ENCODE measurements around the gene METTL23. TPM values are rescaled to one million over a fixed set of nuclear protein-coding genes. Genes with fewer than 3 reads are reported as not detected.
A peak's percentile ranks its signal among the peaks of the same experiment; 100 is the strongest.
"Not testable (repeated sequence)": the region's sequence is repeated elsewhere in the genome, so short reads cannot be mapped to it uniquely, and the experiment has no call there.

Gene METTL23
- total RNA-seq, 2 donors from 2014 or later, result 13.9 to 30.0 TPM

DNA sequence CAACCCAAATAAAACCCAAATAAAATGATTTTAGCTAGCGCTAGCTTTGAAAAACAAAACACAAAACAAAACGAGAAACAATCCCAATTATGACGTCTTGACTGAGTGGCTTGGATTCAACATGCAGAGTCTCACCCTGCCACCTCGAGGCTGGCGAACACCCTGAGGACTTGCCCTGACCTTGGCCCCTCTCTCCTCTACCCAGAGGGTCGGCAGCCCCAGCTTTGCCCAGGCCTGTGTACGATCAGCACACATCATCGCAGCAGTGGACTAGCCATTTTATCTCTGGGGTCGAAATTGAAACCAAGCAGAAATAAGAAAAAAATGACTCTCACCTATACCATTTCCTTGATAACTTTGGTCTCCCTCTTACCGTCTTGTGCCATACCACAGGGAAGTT lies 5.2 kb upstream of the METTL23 start:
- no peaks in the 10 kb centered on the region for H3K9me3 Mint-ChIP-seq
- ATAC-seq, result no peak
- H3K36me3 Mint-ChIP-seq, result peaks cover 37 to 42% of the 10 kb centered on the region in 2 donors
- H3K27ac Mint-ChIP-seq, result peak overlapping the region; percentile 8 to 70
- DNase-seq (ENCODE audit: low spot score in 2 of 2), result no peak

DNA sequence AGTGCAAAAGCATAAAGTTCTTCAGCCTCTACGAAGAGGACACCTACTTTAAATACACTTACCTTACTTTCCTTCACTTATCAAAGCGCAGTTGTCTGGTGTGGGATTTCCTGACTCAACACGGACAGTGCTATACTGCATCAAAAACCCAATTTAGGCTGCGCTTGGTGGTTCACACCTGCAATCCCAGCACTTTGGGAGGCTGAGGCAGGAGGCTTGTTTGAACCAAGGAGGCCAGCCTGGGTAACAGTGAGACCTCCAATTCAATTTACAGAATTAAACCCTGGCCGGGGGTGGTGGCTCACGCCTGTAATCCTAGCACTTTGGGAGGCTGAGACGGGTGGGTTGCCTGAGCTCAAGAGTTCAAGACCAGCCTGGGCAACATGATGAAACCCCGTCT lies 4.4 kb upstream of the METTL23 start:
- no peak for ATAC-seq
- Mint-ChIP-seq H3K9me3 (no peaks in the 10 kb centered on the region), H3K36me3 (peaks cover 38 to 44% of the 10 kb centered on the region in 2 donors), H3K27ac (peak overlapping the region; percentile 8 to 86)
- no peak for DNase-seq (ENCODE audit: low spot score in 2 of 2)

DNA sequence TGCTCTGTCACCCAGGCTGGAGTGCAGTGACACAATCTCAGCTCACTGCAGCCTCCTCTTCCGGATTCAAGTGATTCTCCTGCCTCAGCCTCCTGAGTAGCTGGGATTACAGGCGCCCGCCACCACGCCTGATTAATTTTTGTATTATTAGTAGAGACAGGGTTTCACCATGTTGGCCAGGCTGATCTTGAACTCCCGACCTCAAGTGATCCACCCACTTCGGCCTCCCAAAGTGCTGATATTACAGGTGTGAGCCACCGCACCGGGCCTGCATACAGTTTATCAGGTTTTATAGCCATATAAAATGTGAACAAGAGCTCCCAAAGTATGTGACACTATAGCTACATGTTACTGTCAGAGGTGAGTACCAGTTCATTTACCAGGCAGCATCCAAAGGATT lies 3.7 kb upstream of the METTL23 start:
- DNase-seq (ENCODE audit: low spot score in 2 of 2); H3K9me3 Mint-ChIP-seq; H3K27ac Mint-ChIP-seq: not testable (repeated sequence)

DNA sequence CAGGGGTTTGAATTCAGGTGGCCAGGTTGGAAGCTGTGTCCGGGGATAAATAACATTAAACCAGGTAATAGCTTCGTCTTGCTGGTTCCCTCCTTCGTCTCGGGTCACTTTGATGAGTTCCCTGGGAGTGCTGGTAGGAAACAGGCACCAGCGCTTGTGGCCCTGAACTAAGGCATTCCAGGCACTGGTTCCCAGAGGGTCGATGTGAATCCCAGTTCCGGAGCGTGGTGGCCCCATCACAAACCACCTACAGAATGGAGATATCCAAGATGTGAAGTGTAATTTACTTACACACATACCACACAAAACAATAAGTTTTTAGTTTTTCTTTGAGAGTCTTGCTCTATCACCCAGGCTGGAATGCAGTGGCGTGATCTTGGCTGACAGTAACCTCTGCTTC lies 2.8 kb upstream of the METTL23 start:
- no peak overlapping the region for H3K27ac Mint-ChIP-seq
- DNase-seq (ENCODE audit: low spot score in 2 of 2) (no peak), ATAC-seq (no peak)
- no peaks in the 10 kb centered on the region for H3K9me3 Mint-ChIP-seq
- H3K36me3 Mint-ChIP-seq, result peaks cover 43 to 47% of the 10 kb centered on the region in 2 donors

More for the DNA sequence above, 3.7 kb upstream of the METTL23 start:
- ATAC-seq, result not testable (repeated sequence)
- H3K36me3 Mint-ChIP-seq, result peaks cover 43 to 50% of the 10 kb centered on the region in 2 donors

DNA sequence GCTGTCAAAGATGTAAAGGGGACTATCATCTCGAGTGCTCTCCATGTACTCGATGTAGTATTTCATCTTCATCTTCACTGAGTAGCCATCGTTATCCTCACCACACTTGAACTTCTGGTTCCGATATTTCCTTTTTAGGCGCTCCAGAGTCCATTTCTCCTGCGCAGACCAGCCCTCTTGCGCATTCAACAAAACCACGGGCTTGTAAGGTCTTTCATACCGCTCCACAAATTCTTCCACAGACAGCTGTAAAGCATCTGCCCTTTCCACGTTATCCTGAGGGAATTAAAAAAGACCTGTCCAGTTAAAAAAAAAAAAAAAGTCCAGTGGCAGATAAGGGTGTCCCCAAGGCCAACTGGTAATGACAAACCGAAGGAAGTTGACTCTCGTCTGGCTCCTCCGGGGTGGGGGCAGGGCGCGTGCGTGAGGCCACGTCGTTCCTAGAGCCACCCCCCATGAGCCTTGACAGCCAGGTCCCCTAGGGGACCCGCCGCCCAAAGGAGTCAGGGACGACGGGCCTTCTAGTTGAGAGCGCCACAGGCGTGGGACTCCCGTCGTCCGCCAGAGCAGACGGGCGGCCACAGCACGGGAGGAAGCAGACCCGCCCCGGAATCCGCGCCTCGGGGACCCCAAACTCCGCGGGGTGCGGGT lies 934 bp upstream of the METTL23 start:
- ATAC-seq (peak; percentile 35 to 37), DNase-seq (ENCODE audit: low spot score in 2 of 2) (peak; percentile 71 to 74)
- Mint-ChIP-seq H3K27ac (peak overlapping the region; percentile 97 to 99), H3K36me3 (peaks cover 40 to 53% of the 10 kb centered on the region in 2 donors), H3K9me3 (no peaks in the 10 kb centered on the region)

DNA sequence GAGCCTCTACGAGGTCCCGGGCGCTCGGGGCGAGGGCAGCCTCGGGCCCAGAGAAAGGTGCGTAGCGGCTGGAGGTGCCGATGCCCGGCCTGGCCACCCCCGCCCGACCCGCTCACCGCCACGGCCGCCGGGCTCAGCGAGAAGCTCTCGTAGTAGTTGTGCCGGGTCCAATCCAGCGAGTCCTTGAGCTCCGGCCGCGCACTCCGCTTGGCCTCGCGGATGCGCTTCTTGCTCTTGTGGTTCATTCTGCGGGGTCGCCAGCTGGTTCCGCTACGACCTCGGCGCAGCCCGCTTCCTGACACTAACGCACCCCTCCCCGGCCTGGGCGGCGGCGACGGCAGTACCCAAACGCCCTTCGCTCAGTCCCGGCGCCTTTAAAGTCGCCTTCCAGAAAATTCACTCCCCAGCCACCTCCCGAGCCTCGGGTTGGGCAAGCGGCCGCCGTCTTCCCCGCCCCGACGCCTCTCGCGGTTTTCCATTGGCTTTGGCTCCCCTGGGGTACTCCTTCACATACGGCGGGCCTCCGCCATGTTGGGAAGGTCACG lies 336 bp upstream of the METTL23 start, which contains the start of gene JMJD6:
Gene JMJD6 (minus strand): TSS at position 376 of the 545 bp plus-strand sequence. CDS start 131 bp downstream, at position 245.
- Mint-ChIP-seq H3K27ac (peak within 1 kb of the TSS; percentile 97 to 99), H3K9me3 (no peaks in the 10 kb centered on the region), H3K36me3 (peaks cover 34 to 50% of the 10 kb centered on the region in 2 donors)
- DNase-seq (ENCODE audit: low spot score in 2 of 2), result peak in 1 of 2 donors; percentile 94
- ATAC-seq, result peak; percentile 75 to 82

DNA sequence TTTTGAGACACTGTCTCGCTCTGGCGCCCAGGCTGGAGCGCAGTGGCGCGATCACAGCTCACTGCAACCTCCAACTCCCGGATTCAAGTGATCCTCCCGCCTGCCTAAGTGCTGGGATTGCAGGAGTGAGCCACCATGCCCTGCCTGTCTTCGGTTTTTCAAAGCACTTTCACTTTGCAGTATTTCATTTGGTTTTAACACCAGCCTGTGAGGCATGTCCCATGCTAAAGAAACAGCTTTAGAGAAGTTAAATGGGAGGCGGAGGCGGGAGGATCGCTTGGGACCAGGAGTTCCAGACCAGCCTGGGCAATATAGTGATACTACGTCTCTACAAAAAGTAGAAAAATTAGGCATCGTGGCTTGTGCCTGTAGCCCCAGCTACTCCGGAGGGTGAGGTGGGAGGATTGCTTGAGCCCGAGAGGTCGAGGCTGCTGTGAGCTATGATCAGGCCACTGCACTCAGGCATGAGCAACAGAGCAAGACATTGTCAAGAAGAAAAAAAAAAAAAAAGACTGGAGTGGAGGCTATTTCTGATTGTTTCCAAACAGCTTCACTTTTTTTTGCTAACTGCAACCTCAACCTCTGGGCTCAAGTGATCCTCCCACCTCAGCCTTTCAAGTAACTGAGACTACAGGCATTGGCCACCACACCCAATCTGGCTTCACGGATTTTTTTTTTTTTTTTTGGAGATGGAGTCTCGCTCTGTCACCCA lies 1.3 kb downstream of the METTL23 start:
- DNase-seq (ENCODE audit: low spot score in 2 of 2) (no peak), ATAC-seq (no peak)
- no peaks in the 10 kb centered on the region for H3K9me3 Mint-ChIP-seq
- peak overlapping the region; percentile 97 to 99 for H3K27ac Mint-ChIP-seq
- peaks cover 24 to 45% of the 10 kb centered on the region in 2 donors for H3K36me3 Mint-ChIP-seq

DNA sequence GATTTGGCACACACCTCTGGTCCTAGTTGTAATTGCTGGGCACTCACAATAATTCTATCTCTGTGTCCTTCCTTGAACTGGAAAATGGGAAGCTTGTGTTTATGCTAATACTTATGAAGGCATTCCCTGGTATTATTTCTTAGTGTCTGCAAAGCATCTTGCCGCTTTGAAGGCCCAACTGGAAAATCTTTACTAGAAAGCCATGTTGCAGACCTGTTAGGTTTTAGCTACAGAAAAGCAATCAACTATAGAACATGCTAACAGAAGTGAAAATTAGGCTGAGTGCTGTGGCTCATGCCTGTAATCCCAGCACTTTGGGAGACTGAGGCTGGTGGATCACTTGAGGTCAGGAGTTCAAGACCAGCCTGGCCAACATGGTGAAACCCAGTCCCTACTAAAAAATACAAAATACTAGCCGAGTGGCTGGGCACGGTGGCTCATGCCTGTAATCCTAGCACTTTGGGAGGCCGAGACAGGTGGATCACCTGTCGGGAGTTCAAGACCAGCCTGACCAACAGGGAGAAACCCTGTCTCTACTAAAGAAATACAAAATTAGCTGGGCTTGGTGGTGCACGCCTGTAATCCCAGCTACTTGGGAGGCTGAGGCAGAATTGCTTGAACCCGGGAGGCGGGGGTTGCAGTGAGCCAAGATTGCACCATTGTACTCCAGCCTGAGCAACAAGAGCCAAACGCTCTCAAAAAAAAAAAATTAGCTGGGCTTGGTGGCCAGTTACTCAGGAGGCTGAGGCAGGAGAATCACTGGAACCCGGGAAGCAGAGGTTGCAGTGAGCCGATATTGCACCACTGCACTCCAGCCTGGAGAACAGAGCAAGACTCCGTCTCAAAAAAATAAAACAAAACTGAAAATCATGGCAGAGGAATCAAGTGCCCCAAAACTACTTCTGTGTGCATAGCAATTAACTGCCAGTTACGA lies 5.4 kb downstream of the METTL23 start:
- H3K9me3 Mint-ChIP-seq; ATAC-seq; DNase-seq (ENCODE audit: low spot score in 2 of 2): not testable (repeated sequence)
- peak overlapping the region; percentile 93 to 100 for H3K27ac Mint-ChIP-seq
- peaks cover 41 to 61% of the 10 kb centered on the region in 2 donors for H3K36me3 Mint-ChIP-seq

DNA sequence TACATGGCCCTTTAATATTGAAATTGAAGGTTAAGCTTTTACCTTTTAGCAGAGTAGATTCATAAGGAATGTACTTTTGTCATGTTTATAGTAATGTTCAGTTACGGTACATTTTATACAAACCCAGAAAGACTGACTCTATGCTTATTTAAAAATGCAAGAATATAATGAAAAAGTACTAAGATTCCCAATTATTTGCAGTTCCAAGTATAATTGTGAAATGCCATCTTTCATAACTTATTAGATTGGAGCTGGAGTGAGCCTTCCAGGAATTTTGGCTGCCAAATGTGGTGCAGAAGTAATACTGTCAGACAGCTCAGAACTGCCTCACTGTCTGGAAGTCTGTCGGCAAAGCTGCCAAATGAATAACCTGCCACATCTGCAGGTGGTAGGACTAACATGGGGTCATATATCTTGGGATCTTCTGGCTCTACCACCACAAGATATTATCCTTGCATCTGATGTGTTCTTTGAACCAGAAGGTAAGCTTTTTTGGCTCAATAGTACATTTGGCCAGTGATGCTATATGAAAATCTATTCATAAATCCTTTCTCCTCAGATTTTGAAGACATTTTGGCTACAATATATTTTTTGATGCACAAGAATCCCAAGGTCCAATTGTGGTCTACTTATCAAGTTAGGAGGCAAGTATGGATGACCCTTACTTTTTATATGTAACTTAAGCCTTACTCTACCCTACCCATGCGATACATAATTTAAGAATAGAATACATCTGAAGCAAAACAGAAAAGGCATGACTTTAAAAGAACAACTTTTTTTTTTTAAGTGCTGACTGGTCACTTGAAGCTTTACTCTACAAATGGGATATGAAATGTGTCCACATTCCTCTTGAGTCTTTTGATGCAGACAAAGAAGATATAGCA lies 6.3 kb downstream of the METTL23 start:
- Mint-ChIP-seq H3K9me3 (peaks cover 0 to 3% of the 10 kb centered on the region in 2 donors), H3K27ac (peak overlapping the region; percentile 72 to 100), H3K36me3 (peaks cover 37 to 53% of the 10 kb centered on the region in 2 donors)
- ATAC-seq (no peak), DNase-seq (ENCODE audit: low spot score in 2 of 2) (no peak)

DNA sequence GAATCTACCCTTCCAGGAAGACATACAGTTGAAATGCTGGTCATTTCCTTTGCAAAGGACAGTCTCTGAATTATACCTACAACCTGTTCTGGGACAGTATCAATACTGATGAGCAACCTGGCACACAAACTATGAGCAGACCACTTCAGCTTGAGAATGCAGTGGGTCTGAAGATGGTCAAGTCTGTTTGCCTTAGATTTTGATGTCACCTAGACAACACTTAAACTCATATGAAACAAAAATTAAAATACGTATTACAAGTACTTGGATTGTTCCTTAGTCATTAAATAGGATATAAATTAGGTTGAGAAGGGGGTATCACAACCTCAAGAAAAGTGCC lies 6.9 kb downstream of the METTL23 start:
- Mint-ChIP-seq H3K27ac (peak overlapping the region; percentile 72 to 100), H3K36me3 (peaks cover 43 to 53% of the 10 kb centered on the region in 2 donors), H3K9me3 (peaks cover 0 to 3% of the 10 kb centered on the region in 2 donors)
- ATAC-seq, result no peak
- DNase-seq (ENCODE audit: low spot score in 2 of 2), result no peak

DNA sequence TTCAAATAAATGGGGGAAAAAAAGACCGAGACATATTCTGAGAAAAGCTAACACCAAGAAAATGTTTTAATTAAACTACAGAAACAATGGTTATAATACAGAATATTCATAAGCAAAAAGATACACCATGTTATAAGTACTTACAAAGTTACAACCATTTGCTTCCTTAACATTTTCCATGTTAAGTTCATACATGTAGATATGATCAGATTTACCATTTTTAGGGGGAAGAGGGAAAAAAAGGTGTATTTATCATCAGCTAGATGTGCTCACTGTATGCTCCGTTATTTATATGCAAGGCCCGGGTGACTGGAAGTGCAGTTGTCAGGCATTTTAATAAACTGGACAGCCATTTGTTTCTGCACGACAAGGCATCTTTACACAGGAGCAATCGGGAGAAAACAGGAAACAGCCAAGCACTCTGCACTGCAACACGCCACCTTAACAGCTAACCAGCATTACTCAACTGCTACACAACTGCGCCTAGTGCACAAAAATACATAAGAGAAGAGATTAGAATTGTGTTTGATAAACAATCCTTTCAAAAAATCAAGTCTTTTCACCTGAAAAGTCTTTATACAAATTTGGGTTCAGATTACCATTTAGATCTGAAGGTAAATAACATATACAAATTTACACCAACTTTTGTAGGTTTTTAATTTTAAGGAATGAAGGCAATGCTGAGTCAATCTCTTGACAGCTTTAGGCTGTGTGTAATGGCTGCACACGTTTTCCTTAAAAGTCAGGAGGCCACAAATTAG lies 7.6 kb downstream of the METTL23 start:
- peaks cover 0 to 3% of the 10 kb centered on the region in 2 donors for H3K9me3 Mint-ChIP-seq
- DNase-seq (ENCODE audit: low spot score in 2 of 2), result no peak
- no peak for ATAC-seq

DNA sequence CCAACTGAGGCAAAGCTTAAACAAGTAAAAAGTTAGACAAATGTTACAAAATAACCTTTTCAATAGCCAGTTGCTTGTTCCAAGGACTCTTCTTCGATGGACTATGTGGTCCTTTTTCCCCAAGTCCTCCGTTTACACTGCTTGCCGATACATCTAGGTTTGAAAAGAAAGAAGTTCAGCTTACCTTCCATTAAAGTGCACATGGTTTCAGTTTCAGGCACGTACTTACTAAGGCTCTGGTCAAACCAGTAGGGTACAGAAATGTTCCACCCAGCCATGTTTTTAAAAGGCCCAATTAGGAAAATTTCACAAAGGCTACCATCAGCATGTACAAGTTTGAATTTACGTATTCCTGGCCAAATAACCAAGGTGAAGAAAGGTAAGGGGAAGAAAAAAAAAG lies 8.4 kb downstream of the METTL23 start:
- peaks cover 0 to 3% of the 10 kb centered on the region in 2 donors for H3K9me3 Mint-ChIP-seq
- peak overlapping the region; percentile 99 to 100 for H3K27ac Mint-ChIP-seq
- DNase-seq (ENCODE audit: low spot score in 2 of 2) (no peak), ATAC-seq (no peak)
- H3K36me3 Mint-ChIP-seq, result peaks cover 43 to 48% of the 10 kb centered on the region in 2 donors

More for the DNA sequence above, 7.6 kb downstream of the METTL23 start:
- H3K27ac Mint-ChIP-seq, result peak overlapping the region; percentile 99 to 100
- H3K36me3 Mint-ChIP-seq, result peaks cover 48 to 51% of the 10 kb centered on the region in 2 donors

DNA sequence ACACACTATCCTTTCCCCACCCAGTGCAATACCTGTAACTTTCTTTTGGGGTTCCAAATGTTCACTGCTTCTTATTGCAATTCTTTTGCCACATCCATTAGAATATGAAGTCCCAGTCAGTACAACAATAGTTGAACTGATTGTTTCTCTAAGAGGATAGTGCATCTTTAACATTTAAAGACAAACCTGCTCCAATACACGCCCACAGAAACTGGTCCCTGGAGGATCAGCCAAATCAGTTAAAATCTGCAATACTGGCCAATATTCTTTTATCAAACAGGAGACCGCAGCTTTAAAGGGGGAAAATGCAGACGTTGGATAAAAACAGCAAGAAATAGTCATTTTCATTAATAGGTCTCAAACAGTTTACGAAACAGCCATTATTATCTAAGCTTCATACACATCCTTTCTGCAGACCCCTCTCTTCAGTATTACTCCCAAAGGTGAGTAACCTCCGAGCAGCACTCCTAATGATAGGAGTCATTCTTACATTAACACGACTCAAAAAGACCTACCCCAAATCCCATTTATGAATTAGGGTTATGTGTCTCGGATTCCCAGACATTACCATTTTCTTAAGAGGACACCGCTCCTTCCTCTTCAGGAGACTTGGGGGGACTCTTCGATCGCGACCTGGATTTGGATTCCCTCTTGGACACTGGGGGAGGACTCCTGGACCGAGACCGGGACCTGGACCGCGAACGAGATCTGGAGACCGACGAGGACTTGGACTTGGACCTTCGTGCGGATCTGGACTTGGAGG lies 9.1 kb downstream of the METTL23 start:
- peak in 1 of 2 donors; percentile 36 for DNase-seq (ENCODE audit: low spot score in 2 of 2)
- Mint-ChIP-seq H3K27ac (peak overlapping the region; percentile 99 to 100), H3K9me3 (peaks cover 0 to 3% of the 10 kb centered on the region in 2 donors), H3K36me3 (peaks cover 42 to 48% of the 10 kb centered on the region in 2 donors)
- ATAC-seq, result no peak

All from activated naive CD4-positive, alpha-beta T cell treated with anti-CD3 and anti-CD28 coated beads, Interleukin-2, amount 50 U/mL, for 72 hours (primary cell).